CMK (cell line): ENCODE results near the gene SCRT2.
"Not testable (repeated sequence)": the region's sequence is repeated elsewhere in the genome, so short reads cannot be mapped to it uniquely, and the experiment has no call there.

Experiments used
- DNase-seq: peaks from one replicate; pipeline ENCODE4 v3.0.0-alpha.2; 2010; ENCODE audit warnings: low read depth

Gene SCRT2

DNA sequence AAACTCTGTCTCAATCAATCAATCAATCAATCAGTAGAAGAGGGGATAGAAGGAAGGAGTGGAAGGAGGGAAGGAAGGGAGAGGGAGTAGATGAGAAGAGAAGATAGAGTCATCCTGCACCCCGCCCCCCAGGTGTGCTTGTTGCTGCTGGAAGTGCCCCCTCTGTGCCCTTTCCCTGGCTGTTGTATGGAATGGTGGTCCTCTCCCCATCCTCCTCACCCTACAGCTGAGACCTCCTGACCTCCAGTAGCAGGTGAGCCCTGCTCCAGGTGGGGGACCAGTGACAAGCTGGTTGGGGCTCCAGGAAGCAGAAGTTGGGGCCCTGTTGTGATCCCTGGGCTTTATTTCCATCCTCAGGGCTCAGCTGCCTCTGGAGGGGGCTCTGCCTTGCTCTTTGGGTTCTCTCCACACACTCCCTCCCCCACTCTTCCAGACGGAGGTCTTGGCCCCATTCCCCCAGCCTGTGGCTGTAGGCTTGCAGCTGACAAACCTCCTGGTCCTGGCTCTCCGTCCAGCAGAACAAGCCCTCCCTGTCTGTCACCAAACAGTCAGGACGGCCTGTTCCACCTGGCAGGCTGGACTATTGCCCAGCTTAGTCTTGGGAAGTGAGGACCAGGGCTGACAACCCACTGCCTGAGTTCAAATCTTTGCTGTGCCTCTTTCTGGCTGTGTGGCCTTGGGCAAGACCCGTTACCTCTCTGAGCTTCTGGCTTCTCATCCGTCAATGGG is 26.0 kb upstream of the SCRT2 start:
- DNase-seq, result no peak

DNA sequence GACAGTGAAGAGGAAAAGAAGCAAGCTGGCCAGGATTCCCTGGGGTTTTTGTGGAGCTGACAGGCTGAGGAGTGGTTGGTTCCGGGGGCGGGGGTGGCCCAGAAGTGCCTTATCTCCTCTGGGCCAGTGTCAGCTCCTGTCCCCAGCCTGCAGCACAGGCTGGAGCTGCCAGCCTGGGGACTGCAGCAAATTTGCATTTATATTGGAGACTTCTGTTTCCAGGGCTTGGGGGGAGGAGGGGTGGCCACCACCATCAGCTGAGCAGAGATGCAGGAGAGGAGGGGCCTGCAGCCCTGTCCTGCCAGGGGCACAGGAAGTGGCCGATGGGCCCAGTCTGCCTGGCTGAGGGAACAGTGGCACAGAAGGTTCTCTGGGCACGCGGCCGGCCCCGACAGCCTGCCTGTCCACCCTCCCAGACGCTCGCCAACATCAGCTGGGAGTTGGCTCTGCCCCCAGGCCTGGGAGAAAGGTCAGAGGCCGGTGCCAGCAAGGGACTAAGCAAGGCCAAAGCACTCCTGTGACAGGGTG is 24.3 kb upstream of the SCRT2 start:
- DNase-seq, result no peak

DNA sequence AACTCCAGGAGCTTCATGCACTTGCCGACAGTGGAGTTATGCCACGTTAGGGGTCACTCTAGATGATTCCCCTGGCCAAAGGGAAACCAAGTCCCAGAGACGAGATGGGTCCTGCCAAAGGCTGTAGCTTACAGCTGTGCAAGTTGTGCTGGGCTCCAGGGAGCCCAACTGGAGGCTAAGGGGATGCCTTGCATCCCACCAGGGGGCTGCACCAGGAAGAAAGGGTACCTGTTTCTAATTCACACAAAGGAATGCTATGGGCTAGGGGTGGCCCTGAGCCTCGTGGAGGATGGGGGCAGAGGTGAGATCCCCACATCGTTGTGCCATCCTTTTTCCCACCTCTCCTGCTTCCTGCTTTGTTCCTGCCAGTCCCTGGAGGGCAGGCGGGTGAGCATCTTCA is 23.7 kb upstream of the SCRT2 start:
- no peak for DNase-seq

- no peak for DNase-seq
Observed at GRCh38 chr20:698276-698675, 22.7 kb upstream of the SCRT2 start.

DNA sequence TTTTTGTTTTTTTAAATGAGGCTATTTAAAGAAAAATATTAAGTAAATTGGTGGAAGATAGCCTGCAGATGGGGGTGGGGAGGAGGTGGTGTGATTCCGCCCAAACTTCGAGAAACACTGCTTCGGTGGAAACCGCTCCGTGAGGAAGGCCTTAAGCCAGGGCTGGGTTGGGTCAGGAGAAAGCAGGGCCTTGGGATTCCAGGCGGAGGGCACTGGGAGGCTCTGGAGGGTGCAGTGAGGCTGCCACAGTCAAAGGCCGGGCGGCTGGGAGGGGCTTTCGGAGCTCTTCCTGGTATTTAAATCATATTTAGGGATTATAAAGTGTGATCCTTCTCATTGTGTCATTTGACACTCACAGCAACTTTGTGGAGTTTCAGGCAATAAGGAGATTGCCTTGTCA is 22.2 kb upstream of the SCRT2 start:
- DNase-seq, result no peak

DNA sequence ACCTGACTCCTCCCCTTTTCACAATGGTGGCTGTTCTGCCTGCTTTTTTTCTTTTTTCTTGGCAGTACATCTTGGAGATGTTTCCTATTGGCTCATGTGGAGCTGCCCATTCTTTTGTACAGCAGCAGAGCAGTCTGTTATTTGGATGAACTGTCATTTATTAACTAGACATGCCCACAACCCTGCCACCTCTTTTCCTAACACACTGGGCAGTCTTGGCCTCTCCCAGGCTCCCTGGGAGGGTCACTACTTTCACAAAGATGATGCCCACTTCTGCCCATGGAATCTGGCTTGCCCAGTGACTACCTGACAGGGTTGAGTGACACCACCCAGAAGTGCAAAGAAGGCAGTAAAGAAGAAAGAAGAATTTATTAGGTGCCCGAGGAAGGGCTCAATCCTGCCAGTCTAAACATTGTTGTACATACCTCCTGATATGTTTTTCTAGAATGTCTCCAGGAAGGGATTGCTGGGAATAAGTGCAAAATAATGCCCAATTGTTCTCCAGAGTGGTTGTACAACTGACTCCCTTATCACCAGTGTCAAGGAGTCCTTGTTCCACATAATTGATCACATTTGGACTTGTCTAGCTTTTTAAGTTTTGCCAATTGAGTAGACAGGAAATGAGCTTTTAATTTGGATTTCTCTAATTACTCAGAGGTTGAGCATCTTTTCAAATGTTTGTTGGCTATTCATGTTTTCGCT is 19.7 kb upstream of the SCRT2 start:
- no peak for DNase-seq

DNA sequence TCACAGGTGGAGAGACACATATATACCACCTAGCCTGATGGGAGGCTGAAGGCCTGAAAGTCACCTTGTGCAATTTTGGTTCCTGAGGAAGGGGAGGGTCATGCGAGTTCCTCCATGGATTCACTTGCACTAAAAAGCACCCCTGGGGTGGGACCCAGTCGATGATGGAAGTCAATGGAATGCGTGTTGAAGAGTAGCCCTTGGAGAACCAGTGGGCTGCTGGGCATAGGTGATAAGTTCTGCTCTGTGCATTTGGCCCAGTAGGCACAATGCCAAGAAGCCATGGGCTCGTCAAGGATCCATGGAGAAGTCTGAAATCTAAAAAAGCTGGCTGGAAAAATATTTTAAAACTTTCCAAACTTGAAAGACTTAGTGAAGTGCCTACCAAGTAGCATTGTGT is 18.9 kb upstream of the SCRT2 start:
- DNase-seq, result no peak

DNA sequence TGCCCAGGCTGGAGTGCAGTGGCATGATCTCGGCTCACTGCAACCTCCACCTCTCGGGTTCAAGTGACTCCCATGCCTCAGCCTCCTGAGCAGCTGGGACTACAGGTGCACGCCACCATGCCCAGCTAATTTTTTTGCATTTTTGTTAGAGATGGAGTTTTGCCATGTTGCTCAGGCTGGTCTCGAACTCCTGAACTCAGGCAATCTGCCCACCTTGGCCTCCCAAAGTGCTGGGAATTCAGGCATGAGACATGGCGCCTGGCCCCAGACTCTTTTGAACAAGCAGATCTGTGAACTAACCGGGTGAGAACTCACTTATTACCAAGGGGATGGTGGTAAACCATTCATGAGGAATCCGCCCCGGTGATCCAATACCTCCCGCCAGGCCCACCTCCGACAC is 18.2 kb upstream of the SCRT2 start:
- DNase-seq, result not testable (repeated sequence)

DNA sequence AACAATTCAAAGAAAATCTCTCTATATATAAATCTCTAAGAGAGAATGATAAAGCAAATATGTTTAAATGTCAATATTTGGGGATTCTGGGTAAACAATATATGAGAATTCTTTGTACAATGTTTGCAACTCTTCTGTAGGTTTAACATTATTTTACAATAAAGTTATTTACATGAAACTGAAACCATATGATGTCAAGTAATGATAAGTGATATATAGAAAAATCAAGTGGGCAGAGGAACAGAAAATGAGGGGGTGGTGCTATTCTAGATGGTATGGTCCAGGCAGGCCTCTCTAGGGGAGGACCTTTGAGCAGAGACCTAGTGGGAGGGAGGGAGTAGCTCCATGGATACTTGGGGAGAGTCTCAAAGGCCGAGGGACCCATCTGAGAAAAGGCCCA is 16.4 kb upstream of the SCRT2 start:
- no peak for DNase-seq

- no peak for DNase-seq
Observed at GRCh38 chr20:689947-690346, 14.3 kb upstream of the SCRT2 start.

DNA sequence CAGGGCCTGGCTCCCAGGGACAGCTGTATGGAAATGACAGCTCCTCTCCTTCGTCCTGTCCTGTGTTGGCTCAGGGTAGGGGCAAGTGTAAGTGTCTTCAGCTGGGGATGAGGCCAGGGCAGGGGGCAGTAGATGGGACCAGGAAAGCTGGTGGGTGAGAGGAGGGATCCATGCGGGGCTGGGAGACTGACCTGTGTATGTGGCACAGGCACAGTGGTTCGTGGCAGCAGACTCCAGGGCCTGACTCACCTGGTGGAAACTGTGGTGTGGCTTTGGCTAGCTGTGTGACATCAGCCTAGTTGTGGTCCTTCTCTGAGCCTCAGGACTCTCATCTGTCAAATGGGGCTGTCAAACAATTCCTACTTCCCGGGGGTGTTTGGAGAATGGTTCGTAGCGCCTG is 13.7 kb upstream of the SCRT2 start:
- DNase-seq, result no peak

DNA sequence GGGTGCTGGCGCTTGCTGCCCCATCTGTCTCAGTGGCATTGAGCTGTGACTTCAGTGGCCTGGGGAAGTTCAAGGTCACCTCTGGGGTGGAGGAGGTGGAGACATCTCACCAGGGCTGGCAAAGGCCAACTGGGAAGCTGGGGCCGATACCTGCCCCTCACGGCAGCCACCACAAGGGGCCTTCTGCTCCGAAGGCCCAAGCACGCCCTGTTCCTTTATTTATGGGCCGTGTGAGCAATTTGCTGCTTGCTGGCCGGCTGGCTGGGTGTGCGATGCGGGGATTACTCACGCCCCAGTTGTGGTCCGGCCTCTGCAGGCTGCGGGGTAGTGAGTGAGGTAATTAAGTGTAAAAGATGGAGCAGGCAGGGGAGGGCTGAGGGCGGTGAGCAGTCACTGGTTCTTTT is 13.2 kb upstream of the SCRT2 start:
- no peak for DNase-seq

GRCh38 chr20:687468-688203 is 12.0 kb upstream of the SCRT2 start:
- no peak for DNase-seq

DNA sequence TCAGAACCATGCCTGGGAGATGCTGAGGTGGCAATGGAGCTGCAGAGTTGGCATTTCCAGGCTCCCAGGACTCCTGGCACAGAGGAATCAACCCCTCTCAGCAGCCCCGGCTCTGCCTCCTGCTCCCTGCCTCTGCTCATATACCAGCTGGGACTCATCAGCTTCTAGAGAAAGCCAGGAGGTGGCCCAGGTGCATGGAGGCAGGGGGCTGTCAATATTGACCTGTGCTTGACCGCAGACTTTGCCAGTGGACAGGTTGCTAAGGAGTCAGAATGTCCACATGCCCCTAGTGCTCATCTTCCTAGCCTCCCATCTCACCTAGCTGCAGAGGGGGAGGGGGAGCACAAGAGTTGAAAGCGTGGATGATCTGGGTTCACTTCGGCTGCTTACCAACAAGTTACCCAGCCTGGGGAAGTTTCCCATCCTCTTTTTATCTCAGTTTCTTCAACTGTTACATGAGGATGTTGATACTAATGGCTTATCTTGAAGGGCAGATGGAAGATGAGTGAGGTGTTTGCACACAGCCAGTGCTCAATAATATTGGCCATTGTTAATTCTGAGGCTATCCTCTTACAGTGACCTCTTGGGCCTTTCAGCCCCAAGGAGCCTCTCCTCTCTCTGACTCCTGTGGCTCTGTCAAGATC is 9.2 kb upstream of the SCRT2 start:
- no peak for DNase-seq

DNA sequence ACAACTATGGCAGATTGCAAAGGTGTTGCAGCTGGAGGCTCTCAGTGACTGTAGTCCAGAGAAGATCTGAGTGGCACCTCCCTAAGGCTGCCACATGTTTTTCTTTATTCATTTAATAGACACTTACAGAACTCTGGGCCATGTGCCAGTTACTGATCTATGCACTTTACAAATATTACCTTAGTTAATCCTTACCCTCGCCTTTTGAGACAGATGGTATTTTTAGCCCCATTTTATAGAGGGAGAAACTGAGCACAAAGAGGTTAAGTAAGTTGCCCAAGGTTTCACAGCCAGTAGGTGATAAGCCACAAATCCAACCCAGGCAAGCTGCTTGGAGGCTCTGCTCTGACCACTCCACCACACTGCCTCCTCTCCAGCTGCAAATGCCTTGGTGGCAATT is 6.5 kb upstream of the SCRT2 start:
- no peak for DNase-seq

DNA sequence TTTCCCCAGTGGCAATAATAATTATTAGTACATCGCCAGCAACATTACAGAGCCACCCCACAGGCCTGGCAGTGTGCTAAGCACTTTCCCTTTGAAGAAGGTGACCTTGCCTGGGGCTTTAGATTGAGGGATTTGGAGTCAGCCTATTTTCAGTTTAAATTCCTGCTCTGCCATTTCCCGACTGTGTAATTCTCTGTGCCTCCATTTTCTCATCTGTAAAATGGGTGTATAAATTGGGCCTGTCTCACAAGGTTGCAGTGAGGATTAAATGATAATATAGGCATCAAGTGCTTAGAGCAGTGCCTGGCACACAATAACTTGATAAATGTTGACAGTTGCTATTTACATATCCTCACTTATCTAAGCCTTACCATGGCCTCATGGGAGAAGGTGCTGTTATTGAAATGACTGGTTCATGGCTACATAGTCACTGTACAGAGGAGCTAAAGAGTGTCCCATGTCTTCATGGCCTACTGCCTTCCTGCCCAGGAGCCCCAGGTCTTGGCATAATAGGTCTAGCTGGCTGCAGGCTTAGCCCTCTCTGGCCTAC is 5.1 kb upstream of the SCRT2 start:
- no peak for DNase-seq

- no peak for DNase-seq
Observed at GRCh38 chr20:677957-678356, 2.4 kb upstream of the SCRT2 start.

DNA sequence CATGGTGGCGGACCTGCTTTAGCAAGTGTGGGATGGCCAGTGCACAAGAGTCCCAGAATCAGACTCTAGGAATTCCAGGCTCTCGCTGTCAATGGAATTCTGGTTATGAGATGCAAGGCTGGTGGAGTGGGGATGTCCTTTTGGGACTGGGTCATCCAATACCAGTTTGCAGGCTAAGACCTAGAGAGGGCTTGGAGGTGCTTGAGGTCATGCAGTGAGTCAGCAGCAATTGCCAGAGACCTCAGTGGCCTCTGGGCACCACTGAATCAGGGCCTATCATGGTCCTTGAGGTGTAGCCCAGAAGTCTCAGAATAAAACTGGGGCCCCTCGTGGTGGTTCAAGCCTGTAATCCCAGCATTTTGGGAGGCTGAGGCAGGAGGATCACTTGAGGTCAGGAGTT is 1.4 kb upstream of the SCRT2 start:
- no peak for DNase-seq

GRCh38 chr20:676315-676937 is 824 bp upstream of the SCRT2 start:
- no peak for DNase-seq

GRCh38 chr20:675033-675452 is 559 bp downstream of the SCRT2 start:
- DNase-seq, result no peak

- DNase-seq, result no peak
Observed at GRCh38 chr20:673603-674001, 2.0 kb downstream of the SCRT2 start.
